ENCODE measurements around the gene OR4K17. TPM values are rescaled to one million over a fixed set of nuclear protein-coding genes. Genes with fewer than 3 reads are reported as not detected.

The OR4K17 gene
- total and polyA plus RNA-seq, 9 of the 15 experiments (the other 6 are each of a cell fraction or from before 2014, with no cell fraction given) = not detected

GRCh38 chr14:20138520-20138919, 28.0 kb downstream of the OR4K17 start, which contains the start of gene OR4N5:
OR4N5 (plus strand) TSS chr14:20138820; CDS start chr14:20143736, 4,916 bp downstream.
- no peak within 1 kb of the TSS for H3K9ac ChIP-seq (ENCODE audit: insufficient read depth in 1 of 2, low read depth in 2 of 2, low read length in 2 of 2)
- no peaks in the 10 kb centered on the region for H3K79me2 ChIP-seq (ENCODE audit: control insufficient read depth, insufficient read depth, low read length)
- no TSS peak for BruUV-seq (replicated peaks)
- 97% methylated on average over 2 of the region's 2 CpGs for WGBS (ENCODE audit: insufficient coverage, low coverage, missing lambda C conversion rate)
- no peaks in the 10 kb centered on the region for H3K9me3 ChIP-seq (replicated peaks; ENCODE audit: control insufficient read depth, insufficient read depth, low read depth, low read length)
- ChIA-PET POLR2A (no interaction called here), CTCF (ENCODE audit: low intra/inter-chr PET ratio) (no interaction called here)
- H3K36me3 ChIP-seq (ENCODE audit: control insufficient read depth, insufficient read depth, low read length) = no peaks in the 10 kb centered on the region
- ATAC-seq (no peak), FAIRE-seq (no peak), DNase-seq (ENCODE audit: extremely low read depth in 1 of 4, low spot score in 3 of 4) (no peak)
- no peaks in the 10 kb centered on the region for H3K27me3 ChIP-seq (ENCODE audit: control insufficient read depth in 2 of 2, insufficient read depth in 2 of 2, low read length in 2 of 2)
- in situ Hi-C loops (cut with MboI) (no loop called here), intact Hi-C loops (cut with micrococcal nuclease) (no loop called here)
- H4K20me1 ChIP-seq (replicated peaks; ENCODE audit: control insufficient read depth, insufficient read depth, low read length) = no peaks in the 10 kb centered on the region
- H2AFZ ChIP-seq (ENCODE audit: low read depth, low read length) = peak within 1 kb of the TSS; percentile 63
- no peak within 1 kb of the TSS for H3K4me3 ChIP-seq
- peaks cover 0 to 9% of the 10 kb centered on the region in 2 experiments; a peak in 2 of 5 replicates for H3K4me1 ChIP-seq (replicated peaks in 1 of 2; ENCODE audit: control insufficient read depth in 2 of 2, insufficient read depth in 2 of 2, low read length in 2 of 2)
- H3K9me1 ChIP-seq (ENCODE audit: control insufficient read depth, insufficient read depth, low read length) = no peaks in the 10 kb centered on the region
- H3K4me2 ChIP-seq (ENCODE audit: insufficient read depth, low read length) = no peak within 1 kb of the TSS
- no peak within 1 kb of the TSS for H3K27ac ChIP-seq (ENCODE audit: extremely low read depth, low read depth, low read length)
- TF ChIP-seq IRF1 (CRISPR knock-in tag; IDR thresholded peaks at IDR 0.05; ENCODE audit: borderline replicate concordance) = no peak
- no peak for TF ChIP-seq KDM4B (IDR thresholded peaks at IDR 0.05; ENCODE audit: borderline replicate concordance in 2 of 2, low read depth in 1 of 2)
- TF ChIP-seq ZKSCAN3 (CRISPR knock-in tag; IDR thresholded peaks at IDR 0.05) = no peak
- no peak for TF ChIP-seq MYBL2 (IDR thresholded peaks at IDR 0.05; ENCODE audit: low read depth)
- TF ChIP-seq MYBL2 (CRISPR knock-in tag; IDR thresholded peaks at IDR 0.05; ENCODE audit: borderline replicate concordance) = no peak
- no peak for TF ChIP-seq BMI1 (IDR thresholded peaks at IDR 0.05; ENCODE audit: low read length)
- no peak for TF ChIP-seq NONO (IDR thresholded peaks at IDR 0.05; ENCODE audit: low read depth in 2 of 2, low read length in 1 of 2)
- no peak for TF ChIP-seq E2F4 (CRISPR knock-in tag; IDR thresholded peaks at IDR 0.05; ENCODE audit: low read depth)
- TF ChIP-seq RUNX1 (IDR thresholded peaks at IDR 0.05; ENCODE audit: low read depth) = no peak
- TF ChIP-seq ATF6 (CRISPR knock-in tag; IDR thresholded peaks at IDR 0.05) = no peak
